Measurements from ENCODE around the gene FASTKD3. TPM values are rescaled to one million over a fixed set of nuclear protein-coding genes. Genes with fewer than 3 reads are reported as not detected.

The FASTKD3 gene
- polyA plus RNA-seq, 1 donor: 7.2 TPM

- no peak for DNase-seq (ENCODE audit: low read depth)
Observed at GRCh38 chr5:7878381-7878873, 9.6 kb upstream of the FASTKD3 start.

GRCh38 chr5:7877851-7878250 is 9.0 kb upstream of the FASTKD3 start:
- no peak for DNase-seq (ENCODE audit: low read depth)

- no peak for DNase-seq (ENCODE audit: low read depth)
Observed at GRCh38 chr5:7876867-7877266, 8.0 kb upstream of the FASTKD3 start.

- DNase-seq (ENCODE audit: low read depth): no peak
Observed at GRCh38 chr5:7875151-7875550, 6.3 kb upstream of the FASTKD3 start.

- no peak for DNase-seq (ENCODE audit: low read depth)
Observed at GRCh38 chr5:7874639-7875038, 5.8 kb upstream of the FASTKD3 start.

GRCh38 chr5:7873216-7873615 is 4.4 kb upstream of the FASTKD3 start:
- DNase-seq (ENCODE audit: low read depth): no peak

- DNase-seq (ENCODE audit: low read depth): no peak
Observed at GRCh38 chr5:7872517-7873130, 3.8 kb upstream of the FASTKD3 start.

GRCh38 chr5:7871653-7872052 is 2.8 kb upstream of the FASTKD3 start:
- DNase-seq (ENCODE audit: low read depth): no peak

GRCh38 chr5:7869474-7870136 is 774 bp upstream of the FASTKD3 start:
- DNase-seq (ENCODE audit: low read depth): no peak

GRCh38 chr5:7868427-7868772 is 431 bp downstream of the FASTKD3 start:
- no peak for DNase-seq (ENCODE audit: low read depth)

GRCh38 chr5:7867260-7867659 is 1.6 kb downstream of the FASTKD3 start:
- DNase-seq (ENCODE audit: low read depth): no peak

GRCh38 chr5:7866196-7866595 is 2.6 kb downstream of the FASTKD3 start:
- DNase-seq (ENCODE audit: low read depth): no peak

- no peak for DNase-seq (ENCODE audit: low read depth)
Observed at GRCh38 chr5:7857926-7858632, 10.8 kb downstream of the FASTKD3 start.

- DNase-seq (ENCODE audit: low read depth): no peak
Observed at GRCh38 chr5:7857361-7857760, 11.5 kb downstream of the FASTKD3 start.

GRCh38 chr5:7856855-7857254 is 12.0 kb downstream of the FASTKD3 start:
- DNase-seq (ENCODE audit: low read depth): no peak

- DNase-seq (ENCODE audit: low read depth): no peak
Observed at GRCh38 chr5:7855611-7856010, 13.2 kb downstream of the FASTKD3 start.

- DNase-seq (ENCODE audit: low read depth): no peak
Observed at GRCh38 chr5:7852988-7853387, 15.8 kb downstream of the FASTKD3 start.

GRCh38 chr5:7852542-7852941 is 16.3 kb downstream of the FASTKD3 start:
- DNase-seq (ENCODE audit: low read depth): no peak

GRCh38 chr5:7851617-7852289 is 17.1 kb downstream of the FASTKD3 start:
- no peak for DNase-seq (ENCODE audit: low read depth)

GRCh38 chr5:7851240-7851592 is 17.6 kb downstream of the FASTKD3 start:
- no peak for DNase-seq (ENCODE audit: low read depth)

- DNase-seq (ENCODE audit: low read depth): no peak
Observed at GRCh38 chr5:7850395-7851239, 18.2 kb downstream of the FASTKD3 start, which contains the start of gene CFAP90. Gene CFAP90, minus strand, starts transcription at chr5:7851133. Its CDS starts 112 bp downstream, at chr5:7851021.
